Neural crest cell (in vitro differentiated cells): ENCODE data around the gene ACER3. TPM values are rescaled to one million over a fixed set of nuclear protein-coding genes. Genes with fewer than 3 reads are reported as not detected.

Source experiments
- DNase-seq: peaks from one replicate; pipeline ENCODE4 v3.0.0; 2021; ENCODE audit warnings: low read depth, mixed read lengths, low spot score
- H3K27ac Mint-ChIP-seq: one replicate; pipeline ENCODE4 v1.8.0; 2021; ENCODE audit warnings: mild to moderate bottlenecking, mixed read lengths; ENCODE audit not compliant: unreplicated experiment
- H3K27me3 Mint-ChIP-seq: 2 replicates; pipeline ENCODE4 v1.8.0; 2021; ENCODE audit warnings: low read depth, mild to moderate bottlenecking, mixed read lengths
- H3K36me3 Mint-ChIP-seq: 2 replicates; pipeline ENCODE4 v1.8.0; 2021; ENCODE audit warnings: low read depth, mild to moderate bottlenecking, mixed read lengths
- H3K4me1 Mint-ChIP-seq: 2 replicates; pipeline ENCODE4 v1.8.0; 2021; ENCODE audit warnings: mixed read lengths
- H3K4me3 Mint-ChIP-seq: one replicate; pipeline ENCODE4 v1.8.0; 2021; ENCODE audit warnings: mild to moderate bottlenecking, mixed read lengths
- H3K9me3 Mint-ChIP-seq: 2 replicates; pipeline ENCODE4 v1.8.0; 2021; ENCODE audit warnings: mixed read lengths
- total RNA-seq: library from RNA; stranded (reverse); gene quantifications from 2 replicates; pipeline ENCODE4 v1.2.1, GENCODE V29; 2021
- TF ChIP-seq, protein P1 (sequence below): fragments of 200-600 bp; sonication (generic); conservative IDR thresholded peaks from 2 replicates; pipeline ENCODE4 v1.5.0; 2021; ENCODE audit warnings: antibody characterized with exemption, mild to moderate bottlenecking

ACER3 gene
- total RNA-seq, 1 donor from 2014 or later: 19.0 TPM

GRCh38 chr11:76841923-76842452 is 18.7 kb upstream of the ACER3 start:
- Mint-ChIP-seq H3K4me3 (no peak overlapping the region), H3K27ac (no peak overlapping the region), H3K9me3 (peaks cover 2% of the 10 kb centered on the region), H3K36me3 (no peaks in the 10 kb centered on the region), H3K27me3 (peaks cover 2% of the 10 kb centered on the region), H3K4me1 (no peaks in the 10 kb centered on the region)
- TF ChIP-seq, protein P1, sequence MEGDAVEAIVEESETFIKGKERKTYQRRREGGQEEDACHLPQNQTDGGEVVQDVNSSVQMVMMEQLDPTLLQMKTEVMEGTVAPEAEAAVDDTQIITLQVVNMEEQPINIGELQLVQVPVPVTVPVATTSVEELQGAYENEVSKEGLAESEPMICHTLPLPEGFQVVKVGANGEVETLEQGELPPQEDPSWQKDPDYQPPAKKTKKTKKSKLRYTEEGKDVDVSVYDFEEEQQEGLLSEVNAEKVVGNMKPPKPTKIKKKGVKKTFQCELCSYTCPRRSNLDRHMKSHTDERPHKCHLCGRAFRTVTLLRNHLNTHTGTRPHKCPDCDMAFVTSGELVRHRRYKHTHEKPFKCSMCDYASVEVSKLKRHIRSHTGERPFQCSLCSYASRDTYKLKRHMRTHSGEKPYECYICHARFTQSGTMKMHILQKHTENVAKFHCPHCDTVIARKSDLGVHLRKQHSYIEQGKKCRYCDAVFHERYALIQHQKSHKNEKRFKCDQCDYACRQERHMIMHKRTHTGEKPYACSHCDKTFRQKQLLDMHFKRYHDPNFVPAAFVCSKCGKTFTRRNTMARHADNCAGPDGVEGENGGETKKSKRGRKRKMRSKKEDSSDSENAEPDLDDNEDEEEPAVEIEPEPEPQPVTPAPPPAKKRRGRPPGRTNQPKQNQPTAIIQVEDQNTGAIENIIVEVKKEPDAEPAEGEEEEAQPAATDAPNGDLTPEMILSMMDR: no peak
- no peak for DNase-seq

- peaks cover 2% of the 10 kb centered on the region for H3K9me3 Mint-ChIP-seq
- peaks cover 2% of the 10 kb centered on the region for H3K27me3 Mint-ChIP-seq
- no peak overlapping the region for H3K27ac Mint-ChIP-seq
Observed at GRCh38 chr11:76843907-76844306, 16.8 kb upstream of the ACER3 start.

DNA sequence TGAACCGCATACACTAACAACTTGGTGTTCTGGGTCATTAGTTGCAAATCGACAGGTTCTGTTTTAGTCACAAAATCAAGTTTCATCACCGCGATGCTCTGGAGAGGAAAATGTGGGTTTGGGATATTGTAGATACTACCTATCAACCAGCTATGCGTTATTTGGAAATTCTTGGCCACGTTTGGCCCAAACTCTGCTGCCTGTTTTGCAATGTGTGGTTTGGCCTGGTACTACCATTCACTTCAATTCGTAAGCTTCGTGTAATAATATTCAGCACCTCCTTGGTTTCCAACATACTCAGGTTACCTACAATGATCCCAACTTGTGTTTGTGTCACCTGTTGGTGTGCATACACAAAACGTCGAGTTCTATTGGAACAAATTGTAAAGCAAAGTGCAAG is 16.2 kb upstream of the ACER3 start:
- Mint-ChIP-seq H3K27me3 (peaks cover 2% of the 10 kb centered on the region), H3K4me1 (no peaks in the 10 kb centered on the region), H3K27ac (no peak overlapping the region), H3K36me3 (no peaks in the 10 kb centered on the region), H3K4me3 (no peak overlapping the region), H3K9me3 (peaks cover 2% of the 10 kb centered on the region)
- TF ChIP-seq, protein P1: no peak
- no peak for DNase-seq

More at GRCh38 chr11:76843907-76844306, 16.8 kb upstream of the ACER3 start:
- DNase-seq: no peak
- no peaks in the 10 kb centered on the region for H3K36me3 Mint-ChIP-seq
- H3K4me3 Mint-ChIP-seq: no peak overlapping the region
- H3K4me1 Mint-ChIP-seq: no peaks in the 10 kb centered on the region
- TF ChIP-seq, protein P1: no peak

DNA sequence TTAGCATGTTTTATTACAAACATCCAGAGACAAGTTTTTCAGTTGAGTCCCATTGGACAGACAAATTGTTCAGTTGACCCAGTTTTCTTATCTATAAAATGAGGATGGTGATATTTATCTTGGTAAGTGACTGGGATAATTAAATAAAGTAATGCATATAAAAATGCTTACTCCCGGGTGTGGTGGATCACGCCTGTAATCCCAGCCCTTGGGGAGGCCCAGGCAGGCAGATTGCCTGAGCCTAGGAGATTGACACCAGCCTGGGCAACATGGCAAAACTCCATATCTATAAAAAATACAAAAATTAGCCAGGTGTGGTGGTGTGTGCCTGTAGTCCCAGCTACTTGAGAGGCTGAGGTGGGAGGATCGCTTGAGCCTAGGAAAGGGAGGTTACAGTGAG is 15.6 kb upstream of the ACER3 start:
- Mint-ChIP-seq H3K4me3 (no peak overlapping the region), H3K9me3 (peaks cover 2% of the 10 kb centered on the region), H3K4me1 (no peaks in the 10 kb centered on the region), H3K27me3 (peaks cover 2% of the 10 kb centered on the region), H3K27ac (no peak overlapping the region), H3K36me3 (no peaks in the 10 kb centered on the region)
- TF ChIP-seq, protein P1: no peak
- no peak for DNase-seq

GRCh38 chr11:76846441-76846840 is 14.3 kb upstream of the ACER3 start:
- no peak overlapping the region for H3K4me3 Mint-ChIP-seq
- peaks cover 2% of the 10 kb centered on the region for H3K27me3 Mint-ChIP-seq
- H3K9me3 Mint-ChIP-seq: peaks cover 2% of the 10 kb centered on the region
- no peak for DNase-seq
- no peaks in the 10 kb centered on the region for H3K36me3 Mint-ChIP-seq
- no peaks in the 10 kb centered on the region for H3K4me1 Mint-ChIP-seq
- no peak overlapping the region for H3K27ac Mint-ChIP-seq
- TF ChIP-seq, protein P1: no peak
